OCI-LY1 (cell line): ENCODE data around the gene CCDC12.

Experiments
- CTCF ChIP-seq: fragments of 200-600 bp; sonication (generic), shearing (Covaris generic); IDR thresholded peaks from 2 replicates; pipeline ENCODE4 v1.5.1; 2017; ENCODE audit warnings: mild to moderate bottlenecking, antibody characterized with exemption, low read length, moderate library complexity, mixed read lengths
- EZH2 ChIP-seq: fragments of 200-600 bp; sonication (generic), shearing (Covaris generic); IDR thresholded peaks from 2 replicates; pipeline ENCODE4 v1.8.0; 2017; ENCODE audit warnings: borderline replicate concordance, mixed run types, mild to moderate bottlenecking, antibody characterized with exemption, low read length, moderate library complexity, mixed read lengths

- TF ChIP-seq CTCF (no peak), EZH2 (no peak)
These were observed 85.4 kb downstream of the CCDC12 start for GRCh38 chr3:46891132-46891531.
